Measurements from ENCODE around the gene PEX1. TPM values are rescaled to one million over a fixed set of nuclear protein-coding genes. Genes with fewer than 3 reads are reported as not detected.
"Not testable (repeated sequence)": the region's sequence is repeated elsewhere in the genome, so short reads cannot be mapped to it uniquely, and the experiment has no call there.

Gene PEX1
- total RNA-seq, 1 experiment from 2014 or later = 8.9 TPM

- peak; percentile 72 for DNase-seq (ENCODE audit: low spot score)
Measured at GRCh38 chr7:92461027-92462003, 67.0 kb downstream of the PEX1 start.

- no peak for DNase-seq (ENCODE audit: low spot score)
Measured at GRCh38 chr7:92460510-92460909, 67.8 kb downstream of the PEX1 start.

- no peak for DNase-seq (ENCODE audit: low spot score)
Measured at GRCh38 chr7:92460109-92460508, 68.2 kb downstream of the PEX1 start.

GRCh38 chr7:92456236-92456635 lies 72.1 kb downstream of the PEX1 start:
- no peak for DNase-seq (ENCODE audit: low spot score)

- DNase-seq (ENCODE audit: low spot score) = no peak
Measured at GRCh38 chr7:92451645-92452044, 76.7 kb downstream of the PEX1 start.

GRCh38 chr7:92448205-92448747 lies 80.0 kb downstream of the PEX1 start:
- DNase-seq (ENCODE audit: low spot score) = peak; percentile 85

GRCh38 chr7:92447345-92448204 lies 80.7 kb downstream of the PEX1 start, which contains the start of gene GATAD1:
Gene GATAD1, plus strand, starts transcription at chr7:92447482. Its CDS starts 248 bp downstream, at chr7:92447730.
- peak; percentile 93 for DNase-seq (ENCODE audit: low spot score)

GRCh38 chr7:92446869-92447344 lies 81.4 kb downstream of the PEX1 start:
- DNase-seq (ENCODE audit: low spot score) = no peak

- not testable (repeated sequence) for DNase-seq (ENCODE audit: low spot score)
Measured at GRCh38 chr7:92442720-92443119, 85.6 kb downstream of the PEX1 start.

GRCh38 chr7:92437956-92438491 lies 90.3 kb downstream of the PEX1 start:
- no peak for DNase-seq (ENCODE audit: low spot score)

Other genes with a start within 250 kb of the PEX1 start
- gene GATAD1, start 81.0 kb downstream of the PEX1 start, total RNA-seq (2014; rRNA removed; shearing (Covaris generic)) = 24.8 and 29.9 TPM in 2 replicates
- not detected in 2 replicates for gene ERVW-1, start 50.6 kb downstream of the PEX1 start, total RNA-seq (2014; rRNA removed; shearing (Covaris generic))
- gene RBM48, start 275 bp upstream of the PEX1 start, total RNA-seq (2014; rRNA removed; shearing (Covaris generic)) = 4.7 and 7.3 TPM in 2 replicates
- 10.0 and 13.6 TPM in 2 replicates for gene FAM133B, start 61.9 kb upstream of the PEX1 start, total RNA-seq (2014; rRNA removed; shearing (Covaris generic))